ENCODE results near the gene SPEF2. TPM values are rescaled to one million over a fixed set of nuclear protein-coding genes. Genes with fewer than 3 reads are reported as not detected.

The SPEF2 gene
- total and polyA plus RNA-seq, 12 donors, result 3.3 to 19.7 (median 7.9) TPM

- H3K27ac ChIP-seq, result peak overlapping the region in 1 of 5 donors; percentile 55
- no peaks in the 10 kb centered on the region for H3K27me3 ChIP-seq
- no peaks in the 10 kb centered on the region for H3K36me3 ChIP-seq (replicated peaks in 1 of 2)
- WGBS, 4 donors, result 62 to 83% (median 68%) methylated on average over 2 of the region's 2 CpGs
- H3K9me3 ChIP-seq (replicated peaks in 1 of 3), result no peaks in the 10 kb centered on the region
- H3K4me1 ChIP-seq (replicated peaks in 1 of 2), result peaks cover 16 to 21% of the 10 kb centered on the region in 2 donors
- DNase-seq, result no peak
- TF ChIP-seq CTCF (IDR thresholded peaks at IDR 0.05) (no peak), POLR2A (IDR thresholded peaks at IDR 0.05) (no peak)
- H3K4me3 ChIP-seq, result no peak overlapping the region
- intact Hi-C loops (cut with DNase I), result no loop called here
Observed at GRCh38 chr5:35862126-35862525, 244.5 kb downstream of the SPEF2 start.

GRCh38 chr5:35863159-35863558 lies 245.5 kb downstream of the SPEF2 start:
- intact Hi-C loops (cut with DNase I), result no loop called here
- Histone ChIP-seq H3K9me3 (replicated peaks in 1 of 3) (no peaks in the 10 kb centered on the region), H3K36me3 (replicated peaks in 1 of 2) (no peaks in the 10 kb centered on the region), H3K4me3 (no peak overlapping the region), H3K27me3 (no peaks in the 10 kb centered on the region), H3K4me1 (replicated peaks in 1 of 2) (peaks cover 12 to 13% of the 10 kb centered on the region in 2 donors), H3K27ac (no peak overlapping the region)
- WGBS, 4 donors, result 84 to 86% (median 86%) methylated on average over 3 of the region's 3 CpGs
- no peak for TF ChIP-seq CTCF (IDR thresholded peaks at IDR 0.05)
- TF ChIP-seq POLR2A (IDR thresholded peaks at IDR 0.05), result no peak
- no peak for DNase-seq

Small RNAs within 50 kb of the gene (small RNA-seq; reads per million reads assigned to genes)
- 0 reads per million in 2 donors for gene RNU7-130P

Other genes with a start within 250 kb of the SPEF2 start
- gene IL7R, start 239.0 kb downstream of the SPEF2 start, total RNA-seq, result 10 to 100 TPM in 4 of 9 donors, 1 to 10 TPM in 5; 4.7 to 14.7 (median 8.1) TPM
- 10 to 100 TPM in 1 of 3 donors, 1 to 10 TPM in 2; 1.2 to 14.2 (median 1.8) TPM for gene IL7R, start 239.0 kb downstream of the SPEF2 start, polyA plus RNA-seq